Right forelimb (tissue), 1 donor: Measurements from ENCODE around the gene ECEL1.
A peak's percentile ranks its signal among the peaks of the same experiment; 100 is the strongest.
"Not testable (repeated sequence)": the region's sequence is repeated elsewhere in the genome, so short reads cannot be mapped to it uniquely, and the experiment has no call there.

ENCODE experiments used
- DNase-seq: peaks from one replicate; pipeline ENCODE4 v3.0.0-alpha.2; 2018

ECEL1 gene, protein sequence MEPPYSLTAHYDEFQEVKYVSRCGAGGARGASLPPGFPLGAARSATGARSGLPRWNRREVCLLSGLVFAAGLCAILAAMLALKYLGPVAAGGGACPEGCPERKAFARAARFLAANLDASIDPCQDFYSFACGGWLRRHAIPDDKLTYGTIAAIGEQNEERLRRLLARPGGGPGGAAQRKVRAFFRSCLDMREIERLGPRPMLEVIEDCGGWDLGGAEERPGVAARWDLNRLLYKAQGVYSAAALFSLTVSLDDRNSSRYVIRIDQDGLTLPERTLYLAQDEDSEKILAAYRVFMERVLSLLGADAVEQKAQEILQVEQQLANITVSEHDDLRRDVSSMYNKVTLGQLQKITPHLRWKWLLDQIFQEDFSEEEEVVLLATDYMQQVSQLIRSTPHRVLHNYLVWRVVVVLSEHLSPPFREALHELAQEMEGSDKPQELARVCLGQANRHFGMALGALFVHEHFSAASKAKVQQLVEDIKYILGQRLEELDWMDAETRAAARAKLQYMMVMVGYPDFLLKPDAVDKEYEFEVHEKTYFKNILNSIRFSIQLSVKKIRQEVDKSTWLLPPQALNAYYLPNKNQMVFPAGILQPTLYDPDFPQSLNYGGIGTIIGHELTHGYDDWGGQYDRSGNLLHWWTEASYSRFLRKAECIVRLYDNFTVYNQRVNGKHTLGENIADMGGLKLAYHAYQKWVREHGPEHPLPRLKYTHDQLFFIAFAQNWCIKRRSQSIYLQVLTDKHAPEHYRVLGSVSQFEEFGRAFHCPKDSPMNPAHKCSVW

DNA sequence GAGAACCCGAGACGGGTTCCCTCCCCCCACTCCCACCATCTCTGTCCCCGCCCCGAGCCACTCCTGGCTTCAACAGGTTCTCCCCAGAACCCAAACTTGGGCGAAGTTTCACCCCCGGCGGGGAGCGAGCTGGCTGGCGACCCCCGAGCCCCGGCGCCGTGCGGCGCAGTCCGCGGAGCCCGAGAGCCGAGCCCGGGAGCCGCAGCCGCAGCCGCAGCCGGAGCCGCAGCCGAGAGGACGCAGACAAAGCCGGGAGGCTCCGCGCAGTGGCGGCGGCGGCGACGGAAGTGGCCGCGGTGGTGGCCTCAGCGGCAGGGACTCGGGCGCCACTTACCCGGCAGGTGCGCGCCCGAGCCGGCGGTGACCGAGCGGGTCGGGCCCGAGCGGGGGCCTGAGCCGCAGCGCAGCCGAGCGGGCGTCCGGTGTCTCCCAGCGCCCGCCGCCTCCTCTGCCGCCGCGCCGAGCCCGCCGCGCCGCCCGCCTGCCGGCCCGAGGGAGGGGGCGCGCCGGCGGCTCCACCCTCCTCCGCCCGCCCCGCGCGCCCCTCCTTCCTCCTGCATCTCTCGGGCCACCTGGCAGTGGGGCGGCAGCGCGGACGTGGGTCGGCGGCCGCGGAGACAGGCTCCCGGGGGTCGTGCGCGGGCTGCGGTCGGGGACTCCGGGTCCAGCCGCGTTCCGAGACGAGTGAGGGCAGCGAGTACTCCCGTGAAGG lies at the start of gene ECEL1:
Gene ECEL1 (minus strand): TSS at position 450 of the 712 bp plus-strand sequence. CDS start 1,181 bp downstream, outside the sequence.
- no peak for DNase-seq

DNA sequence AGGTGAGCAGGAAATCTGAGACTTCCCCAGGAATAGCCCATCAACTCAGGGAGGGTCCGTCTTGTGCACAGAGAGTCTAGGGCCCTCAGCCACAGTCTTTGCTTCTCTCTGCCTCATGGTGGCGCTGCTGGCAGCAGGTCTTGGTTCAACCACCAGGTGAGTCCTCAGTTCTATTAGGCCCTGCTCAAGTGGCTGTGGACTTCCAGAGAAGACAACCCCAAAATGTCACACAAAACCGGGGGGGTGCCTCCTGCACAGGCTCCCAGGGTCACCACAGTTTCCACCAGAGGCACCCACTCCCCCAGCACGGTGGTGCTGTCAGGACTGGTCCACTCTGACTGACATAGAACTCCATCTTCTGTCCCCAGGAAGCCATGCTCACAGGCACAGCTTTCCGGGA lies 49.4 kb upstream of the ECEL1 start:
- no peak for DNase-seq

DNA sequence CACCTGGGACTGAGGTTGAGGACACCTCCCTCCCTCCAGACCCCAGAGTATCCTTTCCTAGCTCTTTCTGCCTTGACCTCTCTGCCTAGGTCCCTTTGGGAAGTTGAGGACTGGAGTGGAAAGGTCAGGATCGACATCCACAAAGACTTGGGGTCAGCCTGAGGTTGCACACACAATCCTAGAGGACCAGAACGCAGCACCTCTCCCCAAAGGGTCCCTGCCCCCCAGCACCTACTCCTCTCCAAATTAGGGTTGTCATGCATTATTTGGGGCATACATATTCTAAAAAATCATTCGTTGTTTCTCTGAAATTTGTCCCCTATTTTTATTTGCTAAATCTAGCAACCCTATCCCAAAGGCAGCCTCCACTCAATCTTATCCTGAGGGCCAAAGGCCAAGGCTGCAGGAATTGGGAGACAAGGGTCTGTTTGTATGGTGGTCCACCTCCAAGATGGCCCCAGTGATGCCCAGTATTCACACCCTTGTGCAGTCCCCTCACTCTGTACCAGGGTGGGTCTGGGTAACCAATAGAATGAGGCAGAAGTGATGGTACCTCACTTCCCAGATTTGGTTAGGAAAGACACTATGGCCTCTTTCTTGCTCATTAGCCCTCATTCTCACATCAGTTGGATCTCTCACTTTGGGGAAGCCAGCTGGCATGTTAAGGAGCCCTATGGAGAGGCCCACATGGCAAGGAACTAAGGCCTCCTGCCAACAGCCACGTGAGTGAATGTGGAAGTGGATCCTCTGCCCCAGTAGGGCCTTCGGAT lies 48.3 kb upstream of the ECEL1 start:
- no peak for DNase-seq

DNA sequence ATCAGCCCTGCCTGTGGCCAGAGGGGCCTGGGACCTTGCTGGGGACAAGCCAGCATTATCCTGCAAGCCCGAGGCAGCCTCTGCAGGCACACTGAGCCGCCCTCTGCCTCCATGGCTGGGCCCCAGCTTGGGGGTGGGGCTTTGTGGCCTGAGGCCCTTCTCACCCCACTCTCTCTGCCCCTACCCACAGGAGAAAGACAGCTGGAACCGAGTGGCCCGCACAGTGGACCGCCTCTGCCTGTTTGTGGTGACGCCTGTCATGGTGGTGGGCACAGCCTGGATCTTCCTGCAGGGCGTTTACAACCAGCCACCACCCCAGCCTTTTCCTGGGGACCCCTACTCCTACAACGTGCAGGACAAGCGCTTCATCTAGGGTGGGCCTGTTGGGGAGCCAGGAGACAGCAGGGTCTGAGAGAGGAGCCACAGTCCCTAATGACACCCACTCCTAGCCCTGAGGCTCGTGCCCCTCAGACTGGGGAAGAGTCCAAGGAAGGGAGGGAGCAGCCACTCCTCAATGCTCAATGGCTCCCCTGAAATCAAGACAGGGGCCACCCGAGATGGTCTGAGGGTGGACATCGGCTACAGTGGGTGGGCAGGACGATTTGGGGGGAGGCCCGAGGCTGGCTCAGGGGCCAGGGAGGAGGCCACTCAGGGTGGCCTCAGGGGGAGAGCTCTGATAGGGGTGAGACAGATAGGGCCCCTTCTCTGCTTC lies 47.5 kb upstream of the ECEL1 start:
- no peak for DNase-seq

DNA sequence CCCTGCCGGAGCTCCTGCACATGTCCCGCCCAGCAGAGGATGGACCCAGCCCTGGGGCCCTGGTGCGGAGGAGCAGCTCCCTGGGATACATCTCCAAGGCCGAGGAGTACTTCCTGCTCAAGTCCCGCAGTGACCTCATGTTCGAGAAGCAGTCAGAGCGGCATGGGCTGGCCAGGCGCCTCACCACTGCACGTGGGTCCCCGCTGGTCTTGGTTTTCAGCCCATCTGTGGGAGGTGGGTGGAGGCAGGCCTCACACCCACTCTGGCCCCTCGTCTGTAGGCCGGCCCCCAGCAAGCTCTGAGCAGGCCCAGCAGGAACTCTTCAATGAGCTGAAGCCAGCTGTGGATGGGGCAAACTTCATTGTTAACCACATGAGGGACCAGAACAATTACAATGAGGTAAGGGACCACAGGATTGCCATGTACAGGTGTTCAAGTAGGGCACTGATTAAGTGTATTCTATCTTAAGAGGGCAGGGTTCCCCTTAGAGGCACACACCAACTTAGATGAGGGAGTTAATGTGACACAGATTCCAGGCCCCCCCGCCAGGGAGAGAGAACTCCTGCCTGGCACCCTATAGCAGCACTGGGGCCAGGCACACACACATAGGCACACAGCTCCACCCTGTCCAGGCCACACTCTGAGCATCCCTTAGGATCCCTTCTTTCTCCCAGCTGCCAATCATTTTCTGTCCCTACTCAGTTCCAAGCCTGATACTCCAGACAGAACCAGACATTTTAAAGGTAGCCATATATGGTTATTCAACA lies 46.5 kb upstream of the ECEL1 start:
- DNase-seq, result no peak

DNA sequence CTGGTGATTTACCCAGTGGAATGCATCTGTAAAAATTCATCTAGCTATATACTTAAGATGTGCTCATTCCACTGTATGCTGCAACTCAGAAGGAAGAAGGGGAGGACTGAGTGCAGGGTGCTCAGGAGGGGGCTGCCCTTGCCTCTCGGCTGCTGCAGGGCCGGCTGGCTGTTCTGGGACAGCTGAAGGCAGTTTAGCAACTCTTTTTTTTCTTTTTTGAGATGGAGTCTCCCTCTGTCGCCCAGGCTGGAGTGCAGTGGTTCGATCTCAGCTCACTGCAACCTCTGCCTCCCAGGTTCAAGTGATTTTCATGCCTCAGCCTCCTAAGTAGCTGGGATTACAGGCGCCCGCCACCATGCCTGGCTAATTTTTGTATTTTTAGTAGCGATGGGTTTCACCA lies 45.2 kb upstream of the ECEL1 start:
- not testable (repeated sequence) for DNase-seq

DNA sequence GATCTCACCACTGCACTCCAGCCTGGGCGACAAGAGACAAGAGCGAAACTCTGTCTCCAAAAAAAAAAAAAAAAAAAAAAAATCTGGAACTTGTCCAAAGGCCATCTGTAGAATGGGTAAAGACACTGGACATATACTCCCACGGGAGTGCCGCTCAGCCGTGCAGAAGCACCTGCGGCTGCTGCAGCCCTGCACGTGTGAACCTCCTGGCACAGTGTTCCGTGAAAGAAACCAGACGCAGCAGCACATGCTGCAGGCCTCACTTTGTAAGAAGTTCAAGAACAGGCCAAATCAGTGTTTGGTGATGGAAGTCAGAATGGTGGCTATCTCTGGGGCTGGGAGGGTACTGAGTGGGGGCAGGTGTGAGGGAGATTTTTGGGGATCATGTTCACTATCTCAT lies 44.8 kb upstream of the ECEL1 start:
- DNase-seq, result no peak

DNA sequence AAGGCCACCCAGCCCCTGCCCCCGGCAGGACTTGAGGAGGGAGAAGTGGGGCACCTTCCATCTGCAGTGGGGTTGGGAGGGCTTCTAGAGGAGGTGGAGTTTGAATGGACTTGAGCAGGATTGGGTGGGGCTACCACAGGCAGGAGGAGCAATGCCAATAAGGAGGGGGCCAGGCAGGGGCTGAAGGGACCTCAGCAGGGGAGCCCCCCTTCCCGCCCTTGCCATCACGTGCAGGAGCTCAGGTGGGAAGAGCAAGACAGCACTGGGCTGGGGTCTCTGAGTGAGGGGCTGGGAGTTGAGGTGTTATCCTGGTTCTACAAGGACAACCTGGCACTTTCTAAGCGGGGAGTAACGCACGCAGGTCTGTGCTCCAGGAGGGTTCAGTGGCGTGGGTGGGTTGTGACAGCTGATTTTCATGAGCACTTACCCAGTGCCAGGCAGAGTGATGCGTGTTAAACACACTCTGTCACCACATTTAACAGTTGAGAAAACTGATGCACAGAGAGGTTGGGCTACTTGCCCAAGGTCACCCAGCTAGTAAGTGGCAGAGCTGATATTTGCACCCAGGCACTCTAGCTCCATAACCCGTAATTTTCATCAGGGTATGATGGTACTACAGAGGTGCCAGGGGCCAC lies 43.1 kb upstream of the ECEL1 start:
- no peak for DNase-seq

DNA sequence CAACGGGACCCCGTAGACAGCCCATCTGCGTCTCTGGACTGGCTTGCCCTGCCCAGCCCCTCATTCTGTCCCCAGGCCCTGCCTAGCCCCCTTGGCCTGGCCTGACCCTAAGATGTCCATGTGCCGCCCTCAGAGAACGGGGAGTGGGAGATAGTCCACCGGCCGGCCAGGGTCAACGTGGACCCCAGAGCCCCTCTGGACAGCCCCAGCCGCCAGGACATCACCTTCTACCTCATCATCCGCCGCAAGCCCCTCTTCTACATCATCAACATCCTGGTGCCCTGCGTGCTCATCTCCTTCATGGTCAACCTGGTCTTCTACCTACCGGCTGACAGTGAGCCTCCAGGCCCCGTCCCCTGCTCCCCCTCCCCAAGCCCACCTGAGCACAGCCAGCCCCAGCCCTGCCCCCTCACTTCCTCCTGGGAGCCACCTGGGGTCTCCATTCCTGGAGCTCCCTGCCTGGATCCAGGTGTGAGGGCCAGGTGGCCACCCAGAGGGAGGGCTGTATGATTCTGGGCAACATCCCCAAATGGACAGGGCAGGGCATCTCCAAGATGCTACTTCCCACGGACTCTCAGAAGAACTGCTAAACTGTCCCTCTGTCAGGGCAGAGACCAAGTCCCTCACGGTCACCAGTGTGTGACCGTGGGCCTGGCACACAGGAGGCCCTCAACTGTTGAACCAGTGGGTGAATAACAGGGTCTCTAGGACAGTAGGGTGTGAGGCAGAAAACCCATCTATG lies 42.3 kb upstream of the ECEL1 start:
- DNase-seq, result no peak

DNA sequence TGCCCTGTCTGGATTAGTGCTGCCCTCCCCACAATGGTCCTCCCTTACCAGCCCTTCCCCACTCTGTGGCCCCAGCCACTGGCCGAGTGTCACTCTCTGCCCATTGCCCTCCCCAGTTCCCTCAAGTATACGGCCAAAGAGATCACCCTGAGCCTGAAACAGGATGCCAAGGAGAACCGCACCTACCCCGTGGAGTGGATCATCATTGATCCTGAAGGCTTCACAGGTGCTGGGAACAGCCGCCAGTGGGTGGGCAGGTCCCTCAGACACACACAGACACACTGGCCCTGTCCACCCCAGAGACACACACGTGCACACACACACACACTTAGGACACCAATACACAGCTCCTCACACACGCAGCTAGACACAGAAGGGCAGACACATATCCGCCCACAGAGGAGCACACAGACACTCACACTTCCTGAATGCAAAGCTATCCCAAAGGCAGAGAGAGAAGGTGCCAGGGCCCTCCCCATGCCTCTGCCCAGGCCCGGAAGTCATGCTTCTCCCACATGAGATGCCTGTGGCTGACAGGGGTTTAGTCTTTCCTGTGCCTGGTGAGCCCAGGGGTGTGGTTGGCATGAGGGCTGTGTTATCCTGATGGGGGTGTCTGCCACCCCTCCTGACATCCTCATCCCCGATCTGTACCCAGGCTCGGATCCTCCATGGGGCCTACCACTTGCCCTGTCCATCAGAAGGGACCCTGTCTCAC lies 41.3 kb upstream of the ECEL1 start:
- no peak for DNase-seq

DNA sequence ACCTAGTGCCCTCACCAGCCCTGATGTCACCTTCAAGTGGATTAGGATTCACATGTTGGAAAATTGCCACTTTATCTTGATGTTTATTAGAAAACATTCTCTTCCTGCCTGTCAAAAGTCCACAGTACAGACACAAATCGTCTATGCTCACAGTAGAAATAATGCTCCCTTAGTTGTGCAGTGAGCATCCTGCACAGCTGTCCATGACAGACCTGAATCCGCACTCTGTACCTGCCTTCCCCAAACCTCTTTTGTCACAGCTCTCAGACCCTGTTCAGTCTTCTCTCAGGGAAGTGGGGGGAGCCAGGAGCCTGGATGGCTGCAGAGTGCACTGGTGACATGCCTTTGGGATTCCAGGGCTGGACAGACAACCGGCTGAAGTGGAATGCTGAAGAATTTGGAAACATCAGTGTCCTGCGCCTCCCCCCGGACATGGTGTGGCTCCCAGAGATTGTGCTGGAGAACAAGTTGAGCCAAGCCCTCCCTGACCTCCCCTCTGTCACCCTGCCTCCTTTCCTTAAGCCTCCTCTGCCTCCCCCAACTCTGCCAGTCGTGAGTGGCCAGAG lies 40.4 kb upstream of the ECEL1 start:
- no peak for DNase-seq

DNA sequence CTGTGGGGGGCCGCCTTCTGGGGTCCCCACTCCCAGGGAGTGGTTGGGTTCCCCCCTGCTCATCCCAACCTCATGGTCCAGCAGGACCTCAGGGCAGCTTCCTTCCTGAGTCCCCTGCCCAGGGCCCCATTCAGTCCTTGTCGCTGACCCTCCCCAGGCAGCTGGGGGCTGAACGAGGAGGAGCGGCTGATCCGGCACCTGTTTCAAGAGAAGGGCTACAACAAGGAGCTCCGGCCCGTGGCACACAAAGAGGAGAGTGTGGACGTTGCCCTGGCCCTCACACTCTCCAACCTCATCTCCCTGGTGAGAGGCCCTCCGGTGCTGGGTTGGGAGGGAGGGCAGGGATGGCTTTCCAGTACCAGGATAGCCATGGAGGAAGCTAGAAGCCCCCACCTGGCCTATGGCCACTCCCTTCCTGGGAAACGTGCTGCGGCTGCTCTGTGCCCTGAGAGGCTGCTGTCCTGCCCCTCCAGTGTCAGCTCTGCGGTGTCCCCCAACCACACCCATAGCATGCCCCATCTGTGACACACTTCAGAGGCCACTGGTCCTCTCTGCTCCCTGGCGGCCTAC lies 38.8 kb upstream of the ECEL1 start:
- no peak for DNase-seq

DNA sequence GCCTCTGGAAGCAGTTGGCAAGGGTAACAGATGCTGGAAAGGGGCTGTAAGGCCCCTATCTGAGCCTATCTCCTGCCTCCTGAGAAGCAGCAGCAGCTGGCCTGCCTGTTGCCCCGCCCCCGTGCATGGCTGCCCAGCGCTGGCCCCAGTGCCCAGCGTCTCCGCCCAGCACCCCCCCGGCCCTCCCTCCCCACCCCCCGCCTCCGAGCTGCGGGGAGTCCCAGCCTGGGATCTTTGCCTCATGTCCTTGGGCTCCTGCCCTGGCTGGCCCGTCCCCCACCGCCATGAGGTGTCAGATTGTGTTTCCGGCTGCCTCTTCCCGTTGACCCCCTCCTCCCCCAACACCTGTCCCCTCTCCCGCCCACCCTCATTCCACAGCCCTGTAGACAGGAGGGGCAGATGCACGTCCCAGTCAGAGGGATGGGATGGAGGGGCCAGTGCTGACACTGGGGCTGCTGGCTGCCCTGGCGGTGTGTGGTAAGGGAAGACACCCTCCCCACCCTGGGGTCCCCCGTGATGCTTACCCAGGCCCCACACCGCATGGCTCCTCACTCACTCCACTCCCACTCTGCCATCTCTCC lies 38.2 kb upstream of the ECEL1 start, which contains the start of gene CHRND:
Gene CHRND (plus strand): TSS at position 370 of the 581 bp plus-strand sequence. CDS start 56 bp downstream, at position 426.
- DNase-seq, result peak; percentile 82

DNA sequence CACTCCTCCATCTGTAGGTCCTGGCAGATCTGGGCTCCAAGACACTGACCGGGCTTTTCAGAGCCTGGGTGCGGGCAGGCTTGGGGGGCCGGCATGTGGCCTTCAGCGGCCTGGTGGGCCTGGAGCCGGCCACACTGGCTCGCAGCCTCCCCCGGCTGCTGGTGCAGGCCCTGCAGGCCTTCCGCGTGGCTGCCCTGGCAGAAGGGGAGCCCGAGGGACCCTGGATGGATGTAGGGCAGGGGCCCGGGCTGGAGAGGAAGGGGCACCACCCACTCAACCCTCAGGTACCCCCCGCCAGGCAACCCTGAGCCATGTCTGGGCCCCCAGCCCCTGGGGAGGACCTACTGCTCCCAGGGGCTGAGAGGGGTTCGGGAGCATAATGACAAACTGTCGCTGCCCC lies 37.6 kb upstream of the ECEL1 start:
- no peak for DNase-seq

DNA sequence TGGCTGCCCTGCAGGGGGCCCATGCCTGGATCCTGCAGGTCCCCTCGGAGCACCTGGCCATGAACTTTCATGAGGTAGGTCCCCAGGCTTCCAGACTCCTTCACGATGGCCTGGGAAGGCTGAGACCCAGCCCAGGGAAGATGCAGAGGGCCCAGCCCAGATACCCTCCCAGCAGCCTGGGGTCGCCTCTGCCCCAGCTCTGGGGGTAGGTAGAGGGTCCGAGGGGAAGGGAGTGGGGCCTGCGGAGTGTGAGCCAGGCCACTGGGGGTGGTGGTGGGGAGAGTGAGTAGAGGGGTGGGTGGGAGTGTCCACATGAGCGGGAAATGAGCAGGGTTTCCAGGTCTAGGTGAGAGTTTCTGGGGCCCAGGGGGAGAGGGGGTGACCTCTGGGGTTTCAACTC lies 37.1 kb upstream of the ECEL1 start:
- DNase-seq, result no peak

DNA sequence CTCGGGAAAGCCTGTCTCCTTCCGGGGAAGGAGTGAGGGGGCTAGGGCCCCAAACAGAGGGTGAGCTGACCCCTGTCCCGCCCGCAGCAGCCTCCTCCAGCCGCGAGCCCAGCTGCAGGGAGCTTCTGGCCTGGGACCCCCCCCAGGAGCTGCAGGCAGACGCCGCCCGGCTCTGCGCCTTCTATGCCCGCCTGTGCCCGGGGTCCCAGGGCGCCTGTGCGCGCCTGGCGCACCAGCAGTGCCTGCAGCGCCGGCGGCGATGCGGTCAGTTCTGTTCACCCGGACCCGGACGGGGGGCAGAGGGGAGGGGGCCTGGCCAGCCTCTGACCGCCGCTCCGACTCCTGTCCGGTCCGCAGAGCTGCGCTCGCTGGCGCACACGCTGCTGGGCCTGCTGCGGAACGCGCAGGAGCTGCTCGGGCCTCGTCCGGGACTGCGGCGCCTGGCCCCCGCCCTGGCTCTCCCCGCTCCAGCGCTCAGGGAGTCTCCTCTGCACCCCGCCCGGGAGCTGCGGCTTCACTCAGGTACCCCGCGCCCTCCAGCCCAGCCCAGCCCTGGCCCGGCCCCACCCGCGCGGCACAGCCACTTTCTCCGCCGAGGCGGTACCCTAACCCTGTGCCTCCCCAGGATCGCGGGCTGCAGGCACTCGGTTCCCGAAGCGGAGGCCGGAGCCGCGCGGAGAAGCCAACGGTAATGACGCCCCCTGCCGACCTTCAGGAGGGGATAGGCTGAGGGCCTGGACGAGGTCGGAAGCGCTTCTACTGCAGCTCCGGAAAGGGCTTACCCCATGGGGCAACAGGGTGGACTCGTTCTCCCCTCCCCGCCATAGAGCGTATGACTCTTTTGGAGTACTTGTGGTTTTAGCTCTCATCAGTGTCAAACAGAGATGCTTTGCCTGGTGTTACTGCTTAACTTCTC lies 36.3 kb upstream of the ECEL1 start:
- peak; percentile 66 for DNase-seq

DNA sequence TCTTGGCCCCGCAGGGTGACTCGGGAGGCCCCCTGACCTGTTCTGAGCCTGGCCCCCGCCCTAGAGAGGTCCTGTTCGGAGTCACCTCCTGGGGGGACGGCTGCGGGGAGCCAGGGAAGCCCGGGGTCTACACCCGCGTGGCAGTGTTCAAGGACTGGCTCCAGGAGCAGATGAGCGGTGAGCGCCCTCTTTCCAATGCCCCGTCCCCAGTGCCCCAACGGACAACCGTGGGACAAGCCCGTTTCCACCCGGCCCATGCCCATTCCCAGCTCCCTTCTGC lies 35.7 kb upstream of the ECEL1 start:
- DNase-seq, result no peak
